NCI-H524 treated with DMSO at 0.1 percent for 48 hours (cell line): ENCODE results near the gene UGT8.

Experiments
- DNase-seq: peaks from one replicate; lab custom pipeline; 2025; lab: John Stamatoyannopoulos, UW

The UGT8 gene

DNA sequence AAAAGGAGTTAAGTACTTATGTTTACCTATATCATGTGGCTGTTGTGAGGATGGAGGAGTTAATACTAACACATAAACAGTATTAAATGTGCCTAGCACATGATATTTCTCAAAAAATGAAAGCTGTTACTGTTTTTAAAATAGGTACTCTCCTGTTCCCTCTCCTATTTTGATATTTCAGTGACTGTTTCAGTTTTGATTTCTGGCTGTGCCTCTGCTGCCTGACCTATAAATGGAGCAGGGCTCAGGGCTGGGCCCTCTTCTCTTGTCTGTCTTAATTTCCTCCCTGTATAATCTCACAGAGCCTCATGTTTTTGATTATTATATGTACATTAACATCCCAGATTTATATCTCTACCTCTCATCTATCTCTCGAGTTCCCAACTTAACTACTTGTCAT lies 93.3 kb downstream of the UGT8 start:
- no peak for DNase-seq

DNA sequence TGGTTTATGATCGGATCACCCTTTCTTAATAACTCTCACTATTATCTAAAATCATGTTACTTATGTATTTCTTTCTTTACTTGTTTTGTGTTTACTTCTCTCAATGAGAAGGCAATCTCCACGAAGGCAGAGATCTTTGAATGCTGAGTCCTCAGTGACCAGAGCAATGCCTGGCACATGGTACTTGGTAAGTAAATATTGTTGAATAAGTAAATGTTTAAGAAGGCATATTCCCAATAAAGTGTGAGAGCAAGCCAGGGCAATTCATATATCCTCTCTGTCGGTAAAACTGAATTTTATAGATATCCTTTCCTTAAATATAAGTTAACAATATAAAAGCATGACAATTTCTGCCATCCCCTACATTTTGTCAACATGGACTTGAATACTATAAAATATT lies 94.4 kb downstream of the UGT8 start:
- DNase-seq = no peak

- DNase-seq = no peak
Observed at GRCh38 chr4:114694770-114695169, 96.2 kb downstream of the UGT8 start.

DNA sequence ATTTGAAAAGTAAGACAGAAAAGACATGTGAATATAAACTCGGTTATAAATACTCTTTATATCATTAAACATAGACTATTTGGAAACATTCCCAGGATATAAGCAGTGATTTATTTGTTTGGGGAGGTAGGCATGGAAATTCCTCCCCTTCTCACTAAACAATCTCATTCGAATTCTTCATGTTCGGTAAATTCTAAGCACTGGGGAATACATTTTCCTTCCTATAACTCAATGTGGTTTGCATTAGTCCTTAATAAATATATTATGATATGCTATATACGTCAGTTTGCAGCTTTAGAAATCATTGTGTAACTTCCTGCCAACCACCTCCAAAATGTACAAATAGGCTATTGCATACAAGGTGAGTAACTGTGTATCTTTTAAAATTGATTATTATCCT lies 99.6 kb downstream of the UGT8 start:
- DNase-seq = no peak

GRCh38 chr4:114701491-114701890 lies 102.9 kb downstream of the UGT8 start:
- DNase-seq = no peak

- DNase-seq = no peak
Observed at GRCh38 chr4:114717432-114717831, 118.8 kb downstream of the UGT8 start.

GRCh38 chr4:114725066-114725465 lies 126.5 kb downstream of the UGT8 start:
- DNase-seq = no peak

- no peak for DNase-seq
Observed at GRCh38 chr4:114727461-114727860, 128.9 kb downstream of the UGT8 start.
